ENCODE data around the gene NECTIN4.

NECTIN4 gene

DNA sequence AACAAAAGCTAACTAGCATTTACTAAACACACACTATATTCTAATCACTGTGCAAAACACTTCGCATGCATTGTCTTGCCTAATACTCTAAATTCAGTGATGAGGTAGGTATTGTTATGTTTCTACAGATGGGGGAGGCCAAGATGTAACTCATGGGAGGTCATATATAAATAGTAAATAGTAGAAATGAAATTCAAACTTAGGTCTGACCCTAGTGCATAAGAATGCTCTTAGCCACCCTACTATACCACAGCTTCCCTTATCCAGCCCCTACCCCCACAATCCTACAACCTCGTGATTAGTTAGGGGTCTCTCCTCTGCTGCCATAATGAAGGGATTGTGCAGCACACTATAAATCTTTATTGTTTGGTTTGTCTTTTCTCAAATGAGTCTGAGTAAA is 25.2 kb upstream of the NECTIN4 start:
- intact Hi-C loops (cut with DNase I): no loop called here
- DNase-seq: no peak

DNA sequence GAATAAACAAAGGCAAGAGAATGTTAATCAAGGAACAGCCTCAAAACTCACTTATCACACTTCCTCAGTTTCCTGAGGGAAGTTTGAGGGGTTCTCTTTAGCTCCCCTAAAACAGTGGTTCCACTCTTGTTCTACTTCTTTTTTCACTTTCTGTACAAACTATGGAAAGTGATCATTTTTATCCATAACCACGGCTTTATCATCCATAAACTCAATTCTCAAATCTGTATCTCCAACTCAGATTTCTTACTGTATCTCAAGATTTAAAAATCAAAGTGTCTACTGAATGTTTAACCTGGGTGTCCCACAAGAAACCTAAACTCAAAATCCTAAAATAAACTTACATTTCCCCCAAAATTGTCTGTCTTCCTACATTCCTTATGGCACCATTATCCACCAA is 24.6 kb upstream of the NECTIN4 start:
- DNase-seq: no peak
- intact Hi-C loops (cut with DNase I): no loop called here

DNA sequence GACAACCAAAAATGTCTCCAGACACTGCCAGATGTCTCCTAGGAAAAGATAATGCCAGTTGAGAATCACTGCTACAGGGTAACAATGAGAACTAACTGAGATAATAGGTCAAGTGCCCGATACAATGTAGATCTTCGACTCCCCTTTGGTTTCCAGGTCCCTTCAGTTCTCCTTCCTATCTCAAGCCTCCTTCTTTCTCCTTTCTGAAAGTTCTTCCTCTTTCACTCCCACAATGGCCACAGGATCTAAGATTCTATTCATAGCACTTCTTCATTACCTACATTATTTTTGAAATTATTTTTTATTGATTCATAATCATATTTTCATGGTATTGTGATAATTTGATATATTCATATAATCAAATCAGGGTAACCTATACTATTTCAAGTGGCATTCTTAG is 22.2 kb upstream of the NECTIN4 start:
- intact Hi-C loops (cut with DNase I): no loop called here
- DNase-seq: no peak

DNA sequence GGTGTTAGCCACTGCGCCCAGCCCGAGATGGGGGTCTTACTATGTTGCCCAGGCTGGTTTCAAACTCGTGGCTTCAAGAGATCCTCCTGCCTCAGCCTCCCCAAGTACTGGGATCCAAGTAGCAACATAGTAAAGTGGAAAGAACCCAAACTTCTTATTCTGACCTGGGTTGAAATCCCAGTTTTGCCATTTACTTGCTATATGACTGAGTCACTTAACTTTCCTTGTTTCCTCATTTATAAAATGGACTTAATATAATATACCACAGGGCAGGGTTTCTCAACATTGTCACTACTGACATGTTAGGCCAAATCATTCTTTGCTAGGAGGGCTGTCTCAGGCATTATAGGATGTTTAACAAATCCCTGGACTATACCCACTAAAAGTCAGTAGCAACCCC is 21.8 kb upstream of the NECTIN4 start:
- no peak for DNase-seq
- intact Hi-C loops (cut with DNase I): no loop called here

DNA sequence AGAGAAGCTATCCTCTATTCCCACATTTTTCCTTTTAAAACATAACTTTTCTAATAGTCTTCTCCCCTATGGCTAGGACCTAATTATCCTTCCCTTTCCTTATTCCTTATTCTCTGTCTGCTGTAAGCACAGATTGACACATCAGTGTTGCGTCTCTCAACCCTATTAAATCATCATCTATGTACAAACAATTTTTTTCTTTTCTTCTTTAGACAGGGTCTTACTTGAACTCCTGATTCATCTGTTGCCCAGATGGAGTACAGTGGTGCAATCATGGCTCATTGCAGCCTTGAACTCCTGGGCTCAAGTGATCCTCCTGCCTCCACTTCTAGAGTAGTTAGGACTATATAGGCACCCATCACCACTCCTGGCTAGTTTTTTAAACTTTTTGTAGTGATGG is 17.1 kb upstream of the NECTIN4 start:
- intact Hi-C loops (cut with DNase I): no loop called here
- no peak for DNase-seq

DNA sequence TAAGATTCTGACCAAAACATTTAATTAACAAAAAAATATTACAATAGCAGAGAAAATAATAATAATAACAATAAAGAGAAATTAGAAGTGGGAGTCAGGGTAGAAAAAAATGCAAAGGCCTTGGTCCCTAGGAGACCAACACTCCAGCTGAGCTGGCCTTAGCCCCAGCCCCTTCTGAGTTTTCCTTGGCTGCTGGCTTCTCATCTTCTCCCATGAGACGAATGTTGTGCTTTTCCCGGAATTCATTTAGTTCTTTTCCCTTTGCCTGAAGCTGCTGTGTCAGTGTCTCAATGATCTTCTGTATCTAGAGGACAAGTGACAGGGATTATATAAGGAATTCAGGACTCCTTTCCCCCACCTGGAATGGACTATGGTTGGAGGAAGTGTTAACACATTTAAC is 11.2 kb upstream of the NECTIN4 start:
- intact Hi-C loops (cut with DNase I): no loop called here
- DNase-seq: no peak

DNA sequence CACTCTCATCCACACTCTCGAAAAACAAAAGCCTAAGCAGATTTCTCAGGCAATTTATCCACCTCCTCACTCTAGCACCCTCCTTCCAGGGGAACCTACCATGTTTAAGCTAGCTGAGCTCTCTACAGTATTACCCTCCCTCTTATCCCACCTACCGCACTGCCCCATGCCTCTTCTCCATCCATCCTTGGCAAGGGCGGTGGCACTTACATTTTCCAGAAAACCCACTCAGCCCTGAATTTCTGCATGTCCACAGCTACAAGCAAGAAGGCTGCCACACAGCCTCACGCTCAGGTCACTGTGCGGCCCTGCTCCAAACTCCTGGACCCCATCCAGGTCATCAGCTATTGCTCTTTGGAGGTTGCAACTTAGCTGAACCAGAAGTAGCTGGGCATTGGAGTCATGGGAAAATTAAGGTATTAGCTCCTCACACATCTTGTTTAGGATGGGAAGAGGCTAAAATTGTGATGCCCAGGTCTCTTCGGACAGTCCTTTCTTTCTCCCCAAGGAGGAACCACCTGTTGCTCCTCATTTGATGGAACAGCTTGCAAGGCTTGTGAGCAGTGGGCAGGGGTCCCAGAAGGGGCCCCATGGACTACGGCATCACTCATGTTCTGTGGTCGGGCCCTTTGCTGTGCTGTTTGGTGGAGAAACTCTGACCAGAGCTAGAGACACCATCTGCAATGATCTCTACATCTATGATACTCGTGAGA is 9.9 kb upstream of the NECTIN4 start:
- intact Hi-C loops (cut with DNase I): loop anchor here (5.0 kb wide), 4 partner anchors 33 to 372 kb away; partner anchors contain the start of genes DEDD and USF1
- DNase-seq: no peak

DNA sequence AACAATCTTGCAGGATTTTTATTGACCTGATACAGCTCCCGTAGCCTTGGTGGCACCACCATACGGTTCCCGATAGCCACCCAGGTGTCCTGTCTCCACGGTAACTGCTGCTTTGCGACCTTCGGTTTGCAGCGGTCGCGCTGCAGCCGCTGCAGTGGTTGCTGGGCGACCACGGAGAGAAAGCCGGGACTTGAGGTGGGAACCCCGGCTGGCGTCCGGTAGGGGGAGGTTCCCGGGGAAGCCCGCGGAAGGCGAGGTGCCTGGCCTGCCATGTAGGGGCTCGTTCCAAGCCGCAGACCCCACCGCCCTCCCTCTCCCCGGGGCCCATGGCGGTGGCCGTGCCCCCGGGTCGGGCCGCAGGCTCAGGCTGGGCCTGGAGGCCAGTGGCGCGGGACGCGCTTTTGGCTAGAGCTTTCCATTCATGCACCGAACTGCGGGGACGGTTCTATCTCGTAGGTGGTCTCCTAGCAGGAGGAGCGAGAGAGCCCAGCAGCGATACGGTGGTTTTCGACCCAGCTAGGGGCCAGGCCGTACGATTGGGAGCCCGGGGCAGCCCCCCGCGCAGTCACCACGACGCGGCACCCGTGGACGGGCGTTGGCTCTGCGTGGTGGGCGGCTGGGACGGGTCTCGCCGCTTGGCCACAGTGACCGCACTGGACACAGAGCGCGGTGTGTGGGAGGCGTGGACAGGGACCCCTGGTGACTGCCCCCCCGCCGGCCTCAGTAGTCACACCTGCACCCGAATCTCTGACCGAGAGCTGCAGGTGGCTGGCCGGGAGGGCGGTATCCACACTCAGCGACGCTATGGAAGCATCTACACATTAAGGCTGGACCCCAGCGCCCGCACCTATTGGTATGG is 9.1 kb upstream of the NECTIN4 start, which contains the start of gene KLHDC9:
KLHDC9 (plus strand) TSS at position 152 of the 859 bp plus-strand sequence; CDS start at position 327, 175 bp downstream.
- DNase-seq: peak; percentile 53 to 98 (median 80)
- intact Hi-C loops (cut with DNase I): loop anchor here (5.0 kb wide), 4 partner anchors 34 to 371 kb away; partner anchors contain the start of genes DEDD and USF1

DNA sequence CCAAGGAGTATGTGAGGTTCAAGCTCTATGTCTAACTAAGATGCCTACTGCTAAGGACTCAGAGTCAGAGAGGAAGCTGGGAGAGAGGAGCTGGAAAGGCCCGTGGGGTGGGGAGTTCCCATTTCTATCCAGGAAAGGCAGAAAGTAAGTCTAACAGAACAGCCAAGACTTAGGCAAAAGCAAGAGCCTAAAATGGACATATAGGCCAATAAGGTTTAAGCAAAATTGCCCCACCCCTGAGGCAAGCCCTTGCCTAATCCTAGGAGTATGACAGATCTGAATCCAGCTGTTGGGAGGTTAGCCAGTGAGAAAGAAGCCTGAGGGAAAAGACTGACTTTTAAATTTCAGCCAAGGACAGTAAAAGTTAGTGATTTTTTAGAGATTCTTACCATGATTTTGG is 7.2 kb upstream of the NECTIN4 start:
- DNase-seq: no peak
- intact Hi-C loops (cut with DNase I): loop anchor here (5.0 kb wide), 4 partner anchors 36 to 369 kb away; partner anchors contain the start of genes DEDD and USF1

DNA sequence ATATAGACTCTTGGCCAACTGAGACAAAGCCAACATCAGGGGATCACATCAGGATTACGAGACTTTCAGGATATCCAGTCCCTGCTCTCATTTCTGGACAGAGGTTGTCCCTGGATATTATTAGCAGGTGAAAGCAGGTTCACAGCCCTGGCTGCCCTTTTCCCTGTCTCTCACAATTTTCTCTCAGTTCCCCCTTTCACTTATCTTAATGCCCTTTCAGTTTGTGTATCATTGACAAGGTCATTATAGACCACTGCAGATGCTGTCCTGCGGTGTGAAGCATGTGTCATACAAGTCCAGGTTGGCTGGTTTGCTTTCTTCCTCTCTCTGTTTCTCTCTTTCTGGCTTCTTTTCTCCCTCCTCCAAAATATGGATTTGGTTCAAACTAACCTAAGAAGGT is 6.7 kb upstream of the NECTIN4 start:
- intact Hi-C loops (cut with DNase I): loop anchor here (5.0 kb wide), 4 partner anchors 36 to 369 kb away; partner anchors contain the start of genes DEDD and USF1
- DNase-seq: no peak

DNA sequence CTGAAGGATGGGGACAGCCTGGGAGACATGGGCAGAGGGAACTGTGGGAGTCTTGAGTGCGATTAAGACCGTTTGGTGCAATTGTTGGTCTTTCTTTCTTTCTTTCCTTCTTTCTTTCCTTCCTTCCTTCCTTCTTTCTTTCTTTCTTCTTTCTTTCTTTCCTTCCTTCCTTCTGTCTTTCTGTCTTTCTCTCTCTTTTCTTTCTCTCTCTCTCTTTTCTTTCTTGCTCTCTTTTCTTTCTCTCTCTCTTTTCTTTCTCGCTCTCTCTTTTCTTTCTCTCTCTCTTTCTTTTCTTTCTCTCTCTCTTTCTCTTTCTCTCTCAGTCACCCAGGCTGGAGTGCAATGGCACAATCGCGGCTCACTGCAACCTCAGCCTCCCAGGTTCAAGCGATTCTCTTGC is 5.9 kb upstream of the NECTIN4 start:
- intact Hi-C loops (cut with DNase I): loop anchor here (5.0 kb wide), 4 partner anchors 37 to 368 kb away; partner anchors contain the start of genes DEDD and USF1
- no peak for DNase-seq

DNA sequence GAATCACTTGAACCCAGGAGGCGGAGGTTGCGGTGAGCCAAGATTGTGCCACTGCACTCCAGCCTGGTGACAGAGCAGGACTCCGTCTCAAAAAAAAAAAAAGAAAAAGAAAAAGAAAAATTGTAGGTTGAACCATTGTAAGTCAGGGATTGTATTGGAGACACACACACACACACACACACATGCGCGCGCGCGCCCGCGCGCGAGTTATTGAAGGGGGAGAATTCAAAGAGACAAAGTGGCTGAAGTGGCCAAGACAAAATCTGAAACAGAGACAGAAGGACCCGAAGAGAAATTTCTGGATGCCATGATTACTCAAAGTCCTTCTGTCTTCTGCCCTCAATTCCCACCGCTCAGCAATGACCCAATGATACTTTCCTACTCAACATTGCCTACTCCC is 5.1 kb upstream of the NECTIN4 start:
- DNase-seq: no peak
- intact Hi-C loops (cut with DNase I): no loop called here

DNA sequence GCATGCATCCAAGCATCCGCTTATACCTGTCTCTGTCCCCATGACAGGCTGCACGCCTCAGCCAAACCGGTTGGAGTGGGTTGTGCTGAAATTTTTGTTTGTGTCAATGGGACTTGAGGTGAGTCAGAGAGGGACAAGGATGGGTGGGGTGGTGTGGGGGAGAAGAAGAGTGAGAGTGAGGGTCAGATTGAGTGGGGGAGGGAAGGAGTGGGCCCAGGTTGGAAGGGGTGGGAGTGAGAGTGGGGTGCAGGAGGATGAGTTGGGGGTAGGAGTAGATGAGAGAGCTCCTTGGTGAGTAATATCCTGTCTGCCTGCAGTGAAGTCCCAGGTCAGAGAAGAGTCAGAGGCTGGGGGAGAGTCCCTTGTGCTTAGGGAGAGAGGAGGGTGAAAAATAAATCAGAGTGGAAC is 3.3 kb upstream of the NECTIN4 start:
- DNase-seq: no peak
- intact Hi-C loops (cut with DNase I): no loop called here

DNA sequence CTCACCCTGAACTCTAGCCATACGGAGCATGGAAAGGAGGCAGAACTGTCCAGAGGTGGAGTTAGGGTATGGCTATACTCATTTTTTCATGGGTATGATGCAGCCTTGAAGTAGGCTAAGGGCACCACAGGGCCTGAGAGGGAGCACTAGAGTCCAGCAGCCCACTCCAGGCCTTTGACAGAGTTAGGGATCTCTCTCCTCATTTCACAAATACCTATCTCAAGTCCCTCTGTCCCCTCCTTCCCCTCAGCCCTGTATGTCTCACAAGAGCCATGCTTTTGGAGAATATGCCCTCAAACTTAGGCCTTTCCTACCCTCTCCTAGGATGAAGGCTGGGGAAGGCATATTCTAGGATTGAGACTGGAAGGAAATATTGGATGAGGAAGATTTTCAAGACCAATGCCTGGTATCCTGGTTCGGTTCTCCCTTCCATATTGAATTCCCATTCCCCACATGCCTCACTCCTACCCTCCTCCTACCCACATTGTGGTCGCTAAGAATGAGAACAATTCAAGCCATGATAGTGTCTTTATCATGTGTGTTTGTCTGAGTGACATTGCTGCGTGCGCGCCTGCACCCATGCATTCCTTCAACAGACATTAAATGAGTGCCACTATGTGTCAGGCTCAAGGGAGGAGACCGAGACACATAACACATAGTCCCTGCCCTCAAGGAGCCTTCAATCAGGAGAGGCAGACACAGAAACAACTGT is 2.6 kb upstream of the NECTIN4 start:
- intact Hi-C loops (cut with DNase I): no loop called here
- peak in 1 of 10 donors; percentile 22 for DNase-seq

DNA sequence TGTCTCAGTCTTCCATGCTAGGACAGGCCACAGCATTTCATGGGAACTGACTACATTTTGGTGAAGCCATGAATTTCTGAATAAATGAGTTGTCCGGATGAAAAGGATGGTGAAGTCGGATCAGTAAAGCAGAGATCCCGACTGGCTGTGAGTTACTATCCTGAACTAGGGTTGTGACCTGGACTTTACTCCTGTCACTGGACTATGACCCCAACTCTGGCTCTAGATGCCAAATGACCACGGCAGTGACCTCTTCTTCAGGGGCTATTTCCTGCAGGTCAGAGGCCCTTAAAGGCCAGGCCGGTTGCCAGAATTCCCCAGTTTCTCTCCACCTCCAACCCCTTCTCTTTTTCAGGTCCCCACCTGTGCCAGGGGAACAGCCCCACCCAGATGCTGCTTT is 1.7 kb upstream of the NECTIN4 start:
- DNase-seq: no peak
- intact Hi-C loops (cut with DNase I): no loop called here

DNA sequence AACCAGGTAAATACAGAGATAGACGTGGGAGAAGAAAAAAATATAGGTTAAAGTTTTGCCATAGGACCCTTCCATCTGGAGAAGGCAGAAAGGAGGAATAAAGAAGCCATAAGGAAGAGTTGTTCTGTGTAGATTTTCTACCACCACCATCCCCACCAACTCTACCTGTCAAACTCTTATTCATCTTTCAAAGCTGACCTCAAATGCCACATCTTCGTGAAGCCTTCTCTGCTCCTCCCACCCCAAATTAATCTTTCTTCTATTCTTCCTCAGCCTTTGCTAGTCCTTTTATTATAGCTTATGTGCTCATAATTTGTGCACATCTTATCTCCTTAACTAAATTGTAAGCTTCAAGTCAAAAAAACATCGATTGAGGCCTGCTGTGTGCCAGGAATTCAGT is 1.3 kb upstream of the NECTIN4 start:
- no peak for DNase-seq
- intact Hi-C loops (cut with DNase I): no loop called here

DNA sequence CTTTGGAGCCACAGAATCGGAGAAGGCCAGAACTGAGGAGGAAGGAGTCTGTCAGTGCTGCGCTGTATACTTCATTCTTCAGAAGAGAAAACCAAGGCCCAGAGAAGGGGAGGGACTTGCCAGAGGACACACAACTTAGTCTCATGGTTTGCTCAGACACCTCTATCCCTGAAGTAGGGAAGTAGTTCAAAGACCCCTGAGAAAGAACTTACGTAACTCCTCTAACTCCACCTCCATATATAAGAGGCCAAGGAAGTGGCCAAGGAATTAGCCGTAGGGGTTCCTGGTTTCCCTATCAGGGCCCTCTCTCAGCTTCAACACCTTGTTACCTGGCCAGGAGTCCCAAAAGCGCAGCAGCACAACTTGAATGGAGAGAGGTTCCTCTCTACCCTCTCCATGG is 580 bp upstream of the NECTIN4 start:
- DNase-seq: no peak
- intact Hi-C loops (cut with DNase I): no loop called here

DNA sequence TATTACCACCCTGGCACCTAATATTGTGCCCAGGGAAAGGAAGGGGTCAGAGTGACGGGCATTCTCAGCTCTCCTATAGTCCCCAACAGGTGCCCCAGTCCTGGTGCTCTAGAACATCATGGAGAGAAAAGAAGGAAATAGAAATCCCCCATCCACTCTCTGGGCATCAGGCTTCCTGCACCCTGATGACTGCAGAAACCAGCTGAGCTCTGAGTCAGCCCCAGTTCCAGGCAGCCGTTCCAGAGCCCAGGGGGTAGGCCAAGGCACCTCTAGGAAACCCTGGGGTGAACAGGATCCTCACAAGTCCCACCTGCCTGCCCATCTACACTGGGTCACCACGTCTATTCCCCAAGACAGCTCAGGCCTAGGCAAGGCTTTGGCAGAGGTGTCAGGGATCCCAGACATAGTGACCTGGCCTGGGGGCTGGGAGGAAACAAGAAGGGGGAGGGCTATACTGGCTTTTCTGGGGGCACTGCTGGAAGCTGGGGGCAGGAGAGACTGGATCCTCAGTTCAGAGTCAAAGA is 709 bp downstream of the NECTIN4 start:
- no peak for DNase-seq

DNA sequence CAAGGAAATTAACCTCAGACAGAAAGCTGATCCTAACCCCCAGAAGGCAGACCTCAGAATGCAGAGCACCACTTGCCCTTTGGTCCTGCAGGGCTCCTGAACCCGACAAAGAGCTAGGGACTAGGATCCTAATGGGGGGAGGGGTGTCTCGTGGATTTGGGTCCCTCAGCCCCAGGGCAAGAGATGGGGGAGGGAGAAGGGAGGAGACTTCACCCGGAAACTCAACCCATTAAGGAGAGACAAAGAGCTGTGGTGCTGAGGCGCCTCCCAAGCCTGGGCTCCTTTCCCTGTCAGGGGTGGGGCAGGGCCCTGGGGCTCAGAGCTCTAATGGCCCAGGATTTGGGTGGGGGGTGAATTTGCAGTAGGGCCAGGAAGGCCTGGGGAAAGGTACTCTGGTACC is 2.9 kb downstream of the NECTIN4 start:
- intact Hi-C loops (cut with DNase I): no loop called here
- no peak for DNase-seq

More for the DNA sequence above, 709 bp downstream of the NECTIN4 start:
- intact Hi-C loops (cut with DNase I): no loop called here

DNA sequence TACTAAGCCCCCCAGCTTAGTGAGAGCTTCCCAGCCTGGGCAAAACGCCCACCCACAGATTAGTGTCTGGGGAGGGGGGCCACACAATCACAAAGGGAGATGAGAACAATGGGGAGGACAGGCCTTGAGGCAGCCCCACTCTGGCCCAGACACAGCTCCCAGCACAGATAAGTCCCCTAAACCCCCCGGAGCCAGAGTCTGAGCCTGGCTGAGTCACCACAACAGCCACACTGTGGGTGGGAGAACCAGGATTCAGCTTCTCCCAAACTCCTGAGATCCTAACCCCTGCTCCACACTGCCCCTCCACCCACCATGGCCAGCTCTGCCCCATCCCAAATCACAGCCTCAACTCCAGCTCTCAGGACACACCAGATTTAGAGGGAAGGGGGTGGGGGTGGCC is 4.2 kb downstream of the NECTIN4 start:
- peak in 1 of 10 donors; percentile 27 for DNase-seq
- intact Hi-C loops (cut with DNase I): no loop called here

DNA sequence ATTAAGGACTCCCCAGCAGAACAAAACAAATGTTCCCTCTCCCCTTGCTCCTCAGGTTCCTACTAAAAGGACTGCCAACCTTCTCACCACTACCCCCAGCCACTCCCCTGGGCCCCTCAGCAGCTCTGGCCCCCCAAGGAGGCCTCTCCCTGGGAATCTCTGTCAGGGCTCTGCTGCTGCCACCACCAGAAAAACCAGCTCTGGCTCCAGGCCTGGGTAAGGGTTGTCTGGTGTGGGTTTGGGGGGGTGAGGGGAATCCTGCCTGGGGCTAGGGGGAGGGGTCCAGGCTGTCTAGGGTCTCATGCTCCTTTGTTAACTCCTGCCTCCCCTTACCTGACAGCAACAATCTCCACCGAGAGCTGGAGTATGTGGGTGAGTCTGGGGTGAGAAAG is 4.8 kb downstream of the NECTIN4 start:
- DNase-seq: peak in 1 of 10 donors; percentile 13
- intact Hi-C loops (cut with DNase I): no loop called here
